Progenitor cell of endocrine pancreas (in vitro differentiated cells): ENCODE data around the gene HINT2. TPM values are rescaled to one million over a fixed set of nuclear protein-coding genes. Genes with fewer than 3 reads are reported as not detected.
A peak's percentile ranks its signal among the peaks of the same experiment; 100 is the strongest.

Experiments used
- DNase-seq: peaks from one replicate; pipeline ENCODE4 v3.0.0; 2021; ENCODE audit warnings: low spot score; ENCODE audit not compliant: unreplicated experiment
- H3K27ac Mint-ChIP-seq: 2 replicates; pipeline ENCODE4 v1.8.0; 2021; ENCODE audit warnings: mild to moderate bottlenecking, moderate library complexity, mixed read lengths
- H3K27me3 Mint-ChIP-seq: 2 replicates; pipeline ENCODE4 v1.8.0; 2021; ENCODE audit warnings: mixed read lengths
- H3K36me3 Mint-ChIP-seq: 2 replicates; pipeline ENCODE4 v1.8.0; 2022; ENCODE audit warnings: mixed read lengths; ENCODE audit not compliant: insufficient read depth
- H3K4me1 Mint-ChIP-seq: 2 replicates; pipeline ENCODE4 v1.8.0; 2021; ENCODE audit warnings: low read depth, mixed read lengths
- H3K4me3 Mint-ChIP-seq: 2 replicates; pipeline ENCODE4 v1.8.0; 2021; ENCODE audit warnings: low read depth, mild to moderate bottlenecking, moderate library complexity, mixed read lengths
- H3K9me3 Mint-ChIP-seq: 2 replicates; pipeline ENCODE4 v1.8.0; 2021; ENCODE audit warnings: low read depth, mixed read lengths
- total RNA-seq: library from RNA; stranded (reverse); gene quantifications from 2 replicates; pipeline ENCODE4 v1.2.1, GENCODE V29; 2021
- TF ChIP-seq, protein P1 (sequence below): fragments of 200-600 bp; sonication (generic); IDR thresholded peaks from one replicate; pipeline ENCODE4 v1.5.0; 2021; ENCODE audit warnings: antibody characterized with exemption, mild to moderate bottlenecking; ENCODE audit not compliant: unreplicated experiment

HINT2 gene
- total RNA-seq, 1 donor from 2014 or later = 37.7 TPM

DNA sequence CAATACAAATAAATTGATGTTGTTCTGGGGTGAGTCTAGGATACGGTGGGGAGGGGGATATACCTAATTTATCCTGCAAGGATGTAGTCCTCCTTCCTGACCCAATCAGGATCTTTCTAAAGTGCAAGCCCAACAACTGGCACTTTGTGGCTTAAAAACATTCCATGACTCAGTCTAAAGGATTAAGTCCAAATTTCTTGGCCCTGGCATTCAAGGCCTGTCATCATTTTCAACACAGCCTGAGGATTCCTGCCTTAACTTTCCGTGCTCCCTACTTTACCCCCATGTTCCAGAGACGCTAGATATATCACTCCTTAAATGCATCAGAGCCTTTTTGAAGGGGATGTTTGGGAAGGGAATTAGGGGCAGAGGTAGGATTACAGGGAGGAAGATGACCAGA, 12.6 kb upstream of the HINT2 start:
- Mint-ChIP-seq H3K9me3 (no peaks in the 10 kb centered on the region), H3K36me3 (no peaks in the 10 kb centered on the region), H3K4me3 (peak overlapping the region; percentile 89), H3K4me1 (peaks cover 19% of the 10 kb centered on the region), H3K27me3 (peaks cover 6% of the 10 kb centered on the region), H3K27ac (no peak overlapping the region)
- TF ChIP-seq, protein P1, sequence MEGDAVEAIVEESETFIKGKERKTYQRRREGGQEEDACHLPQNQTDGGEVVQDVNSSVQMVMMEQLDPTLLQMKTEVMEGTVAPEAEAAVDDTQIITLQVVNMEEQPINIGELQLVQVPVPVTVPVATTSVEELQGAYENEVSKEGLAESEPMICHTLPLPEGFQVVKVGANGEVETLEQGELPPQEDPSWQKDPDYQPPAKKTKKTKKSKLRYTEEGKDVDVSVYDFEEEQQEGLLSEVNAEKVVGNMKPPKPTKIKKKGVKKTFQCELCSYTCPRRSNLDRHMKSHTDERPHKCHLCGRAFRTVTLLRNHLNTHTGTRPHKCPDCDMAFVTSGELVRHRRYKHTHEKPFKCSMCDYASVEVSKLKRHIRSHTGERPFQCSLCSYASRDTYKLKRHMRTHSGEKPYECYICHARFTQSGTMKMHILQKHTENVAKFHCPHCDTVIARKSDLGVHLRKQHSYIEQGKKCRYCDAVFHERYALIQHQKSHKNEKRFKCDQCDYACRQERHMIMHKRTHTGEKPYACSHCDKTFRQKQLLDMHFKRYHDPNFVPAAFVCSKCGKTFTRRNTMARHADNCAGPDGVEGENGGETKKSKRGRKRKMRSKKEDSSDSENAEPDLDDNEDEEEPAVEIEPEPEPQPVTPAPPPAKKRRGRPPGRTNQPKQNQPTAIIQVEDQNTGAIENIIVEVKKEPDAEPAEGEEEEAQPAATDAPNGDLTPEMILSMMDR = no peak
- DNase-seq = no peak

DNA sequence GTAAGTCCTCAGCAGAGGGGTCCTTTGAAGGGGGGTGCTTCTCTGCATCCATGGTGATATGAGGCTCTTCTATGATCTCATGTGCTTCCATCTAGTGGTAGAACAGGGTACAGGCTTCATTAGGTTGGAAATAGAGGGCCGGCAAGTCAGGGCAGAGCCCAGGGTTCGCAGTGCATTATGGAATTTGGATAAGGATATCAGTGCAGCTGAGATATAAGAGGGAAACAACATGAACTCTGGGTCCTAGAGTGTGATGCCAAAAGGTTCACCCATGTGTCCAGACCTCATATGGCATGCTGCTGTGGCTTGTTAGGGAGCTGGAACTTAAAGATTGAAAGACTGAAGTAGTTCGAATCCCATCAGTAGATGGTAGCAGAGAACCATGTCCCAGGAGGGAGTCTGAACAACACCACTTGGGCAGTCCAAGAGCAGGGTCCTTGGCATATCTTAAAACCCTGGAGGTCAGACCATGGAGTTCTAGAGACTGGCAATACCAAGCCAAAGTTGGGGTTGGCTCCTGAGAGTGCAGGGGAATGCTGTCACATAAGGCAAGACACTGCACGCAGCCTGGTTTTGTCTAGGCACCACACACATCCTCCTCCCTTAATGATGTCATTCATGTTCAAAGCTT, 11.3 kb upstream of the HINT2 start:
- H3K9me3 Mint-ChIP-seq = no peaks in the 10 kb centered on the region
- TF ChIP-seq, protein P1 = peak; percentile 64
- H3K36me3 Mint-ChIP-seq = no peaks in the 10 kb centered on the region
- peaks cover 17% of the 10 kb centered on the region for H3K4me1 Mint-ChIP-seq
- DNase-seq = no peak
- H3K27me3 Mint-ChIP-seq = peaks cover 6% of the 10 kb centered on the region
- H3K27ac Mint-ChIP-seq = no peak overlapping the region
- no peak overlapping the region for H3K4me3 Mint-ChIP-seq

DNA sequence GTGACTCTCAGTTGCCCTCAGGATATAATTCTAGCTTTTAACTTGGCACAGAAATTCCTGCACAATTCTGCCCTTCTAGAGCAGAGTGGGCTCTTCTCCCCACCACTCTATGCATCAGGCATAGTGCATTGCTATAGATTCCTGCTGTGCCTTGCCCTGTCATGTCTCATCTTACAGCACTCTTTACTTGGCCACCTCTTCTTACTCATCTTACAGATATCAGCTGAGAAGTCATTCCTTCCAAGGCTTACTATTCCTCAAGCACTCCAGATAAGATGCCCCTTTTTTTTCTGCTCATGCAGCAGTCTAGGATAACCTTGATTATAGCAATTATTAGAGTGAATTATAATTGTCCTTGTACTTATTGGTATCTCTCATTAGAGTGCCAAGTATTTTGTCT, 8.1 kb upstream of the HINT2 start:
- no peaks in the 10 kb centered on the region for H3K9me3 Mint-ChIP-seq
- H3K4me1 Mint-ChIP-seq = no peaks in the 10 kb centered on the region
- TF ChIP-seq, protein P1 = no peak
- H3K27me3 Mint-ChIP-seq = peaks cover 6% of the 10 kb centered on the region
- no peak for DNase-seq
- H3K4me3 Mint-ChIP-seq = no peak overlapping the region
- H3K27ac Mint-ChIP-seq = no peak overlapping the region
- H3K36me3 Mint-ChIP-seq = no peaks in the 10 kb centered on the region

DNA sequence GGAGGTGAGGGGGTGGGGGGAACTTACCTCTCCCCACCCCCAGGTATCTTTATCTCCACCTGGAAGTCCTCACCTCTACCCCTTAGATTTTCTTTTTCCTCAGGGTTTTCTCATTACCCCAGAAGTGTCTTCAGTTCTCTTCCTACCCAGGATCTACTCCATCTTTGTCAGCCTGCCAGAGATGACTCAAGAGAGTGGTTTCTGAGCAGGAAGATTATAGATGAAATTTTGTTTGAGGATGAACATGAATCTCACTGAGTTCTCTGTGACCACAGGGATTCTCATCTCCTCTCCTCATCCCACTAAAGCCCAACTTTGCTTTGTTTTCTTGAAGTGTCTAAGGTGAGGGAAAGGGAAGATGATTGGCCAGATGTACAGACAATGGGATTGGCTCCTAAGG, 5.2 kb upstream of the HINT2 start:
- H3K9me3 Mint-ChIP-seq = peaks cover 3% of the 10 kb centered on the region
- no peak overlapping the region for H3K27ac Mint-ChIP-seq
- H3K4me3 Mint-ChIP-seq = no peak overlapping the region
- TF ChIP-seq, protein P1 = no peak
- H3K36me3 Mint-ChIP-seq = no peaks in the 10 kb centered on the region
- no peak for DNase-seq
- peaks cover 3% of the 10 kb centered on the region for H3K4me1 Mint-ChIP-seq
- H3K27me3 Mint-ChIP-seq = peaks cover 3% of the 10 kb centered on the region

DNA sequence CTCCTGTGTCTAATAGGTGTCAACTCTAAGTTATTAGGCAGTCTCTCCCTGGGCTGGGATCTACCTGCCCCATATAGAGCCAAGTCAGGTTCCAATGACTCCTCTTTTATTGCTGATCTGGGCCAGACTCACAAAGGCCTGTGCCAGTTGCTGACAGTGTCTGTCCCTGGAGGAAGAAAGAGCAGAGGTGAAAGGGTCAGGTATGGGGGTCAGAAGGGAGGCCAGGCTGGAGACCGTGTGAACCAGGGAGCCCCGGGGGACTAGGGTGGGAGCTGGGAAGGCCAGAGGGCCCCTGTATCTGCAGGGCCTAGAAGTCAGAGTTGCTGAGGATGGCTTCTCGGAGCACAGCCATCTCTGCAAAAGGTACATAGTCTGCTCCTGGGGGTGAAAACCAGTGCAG, 3.5 kb upstream of the HINT2 start:
- no peak for DNase-seq
- peaks cover 3% of the 10 kb centered on the region for H3K27me3 Mint-ChIP-seq
- H3K36me3 Mint-ChIP-seq = no peaks in the 10 kb centered on the region
- TF ChIP-seq, protein P1 = no peak
- H3K27ac Mint-ChIP-seq = no peak overlapping the region
- peaks cover 11% of the 10 kb centered on the region for H3K4me1 Mint-ChIP-seq
- no peak overlapping the region for H3K4me3 Mint-ChIP-seq
- peaks cover 3% of the 10 kb centered on the region for H3K9me3 Mint-ChIP-seq
